Sigmoid colon (tissue), 7 donors: Measurements from ENCODE around the gene WBP1L. TPM values are rescaled to one million over a fixed set of nuclear protein-coding genes. Genes with fewer than 3 reads are reported as not detected.

Experiments
- DNase-seq: peaks from one replicate; pipeline ENCODE4 v3.0.0-alpha.2; 2019
- H3K27ac ChIP-seq, 4 donors: fragments of 200-600 bp; sonication (generic); one replicate each; pipeline ENCODE4 v1.5.1; 2016 to 2019; ENCODE audit warnings: mild to moderate bottlenecking in 1 of 4
- H3K27me3 ChIP-seq, 3 donors: fragments of 200-600 bp; sonication (generic); one replicate each; pipeline ENCODE4 v1.5.1; 2019; ENCODE audit warnings: mild to moderate bottlenecking in 1 of 3
- H3K36me3 ChIP-seq, 4 donors: fragments of 200-600 bp; sonication (generic); one replicate each; pipeline ENCODE4 v1.5.1; 2016 to 2019
- H3K4me1 ChIP-seq, 4 donors: fragments of 200-600 bp; sonication (generic); one replicate each; pipeline ENCODE4 v1.5.1; 2017 to 2019
- H3K4me3 ChIP-seq, 4 donors: fragments of 200-600 bp; sonication (generic); one replicate each; pipeline ENCODE4 v1.5.1; 2017 to 2019; ENCODE audit warnings: mild to moderate bottlenecking in 2 of 4, moderate library complexity in 1 of 4
- H3K9me3 ChIP-seq, 4 donors: fragments of 200-600 bp in 3 of 4; sonication (generic) in 3 of 4; one replicate each; pipeline versions ENCODE4 v1.5.1 to v1.6.1; 2013 to 2019
- EP300 ChIP-seq, 4 donors: sonication (generic); formaldehyde crosslinking; IDR thresholded peaks; one replicate each; pipeline ENCODE4 v1.6.1; 2017; ENCODE audit warnings: antibody characterized with exemption in 4 of 4
- POLR2A ChIP-seq, 2 donors: fragments of 450-650 bp; IDR thresholded peaks; one replicate each; pipeline ENCODE4 v1.6.1; 2016; ENCODE audit warnings: antibody characterized with exemption in 2 of 2, mild to moderate bottlenecking in 2 of 2, moderate library complexity in 2 of 2
- POLR2AphosphoS5 ChIP-seq, 4 donors: sonication (generic); formaldehyde crosslinking; IDR thresholded peaks; one replicate each; pipeline ENCODE4 v1.6.1; 2017; ENCODE audit warnings: antibody characterized with exemption in 4 of 4
- WGBS, 2 donors: extraction: QIAGEN DNeasy Blood & Tissue Kit; methylation state at CpG; one replicate each; pipeline ENCODE4 v1.1.7; 2013; 5-methylcytosine and 5-hydroxymethylcytosine counted together
- intact Hi-C: fragments of 100-400 bp; cut with DNase I; formaldehyde crosslinking; loops from one replicate; pipeline ENCODE4 v1.15.1; 2023
- polyA plus RNA-seq, 3 donors: library from polyadenylated mRNA; stranded (reverse); fragments of 200-250 nt; gene quantifications; one replicate each; pipeline ENCODE4 v1.2.3, GENCODE V29; 2013
- total RNA-seq, 4 donors: library from RNA; depleted of rRNA; stranded (reverse); fragments of >200 nt; gene quantifications; one replicate each; pipeline ENCODE4 v1.1.0, GENCODE V29; 2016
- TF ChIP-seq, protein P1 (sequence below), 4 experiments: fragments of 450-650 bp in 3 of 4; fragments of 200-600 bp in 1 of 4; IDR thresholded peaks; one replicate each; pipeline ENCODE4 v1.5.1; 2016 to 2019; ENCODE audit warnings: antibody characterized with exemption in 4 of 4, mild to moderate bottlenecking in 3 of 4, moderate library complexity in 2 of 4
- donor health status: healthy with polysubstance abuse.
- donor health status: Bipolar disorder and iron deficiency.
- donor health status: healthy.

Gene WBP1L
- total and polyA plus RNA-seq, 7 donors = 22.9 to 148 (median 83.8) TPM

DNA sequence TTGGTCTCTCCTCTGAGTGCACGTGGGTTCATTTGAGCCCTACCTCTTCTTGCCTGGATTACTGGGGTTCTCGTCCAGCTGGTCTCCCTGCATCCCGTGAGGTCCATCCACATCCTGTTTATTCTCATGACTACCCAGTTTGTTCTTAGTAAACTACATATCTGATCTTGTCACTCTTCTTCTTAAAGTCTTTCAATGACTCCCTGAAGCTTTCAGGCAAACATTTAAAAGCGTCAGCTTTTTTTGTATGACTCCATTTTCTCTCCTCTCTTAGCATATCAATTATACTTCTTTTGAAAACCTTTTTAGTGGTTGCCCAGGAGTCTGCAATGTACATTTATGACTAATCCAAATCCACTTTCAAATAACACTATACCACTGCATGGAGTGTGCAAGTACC is 21.8 kb upstream of the WBP1L start:
- TF ChIP-seq POLR2A (IDR thresholded peaks at IDR 0.05) (no peak), POLR2AphosphoS5 (IDR thresholded peaks at IDR 0.05) (no peak), EP300 (IDR thresholded peaks at IDR 0.05) (no peak)
- TF ChIP-seq, protein P1, sequence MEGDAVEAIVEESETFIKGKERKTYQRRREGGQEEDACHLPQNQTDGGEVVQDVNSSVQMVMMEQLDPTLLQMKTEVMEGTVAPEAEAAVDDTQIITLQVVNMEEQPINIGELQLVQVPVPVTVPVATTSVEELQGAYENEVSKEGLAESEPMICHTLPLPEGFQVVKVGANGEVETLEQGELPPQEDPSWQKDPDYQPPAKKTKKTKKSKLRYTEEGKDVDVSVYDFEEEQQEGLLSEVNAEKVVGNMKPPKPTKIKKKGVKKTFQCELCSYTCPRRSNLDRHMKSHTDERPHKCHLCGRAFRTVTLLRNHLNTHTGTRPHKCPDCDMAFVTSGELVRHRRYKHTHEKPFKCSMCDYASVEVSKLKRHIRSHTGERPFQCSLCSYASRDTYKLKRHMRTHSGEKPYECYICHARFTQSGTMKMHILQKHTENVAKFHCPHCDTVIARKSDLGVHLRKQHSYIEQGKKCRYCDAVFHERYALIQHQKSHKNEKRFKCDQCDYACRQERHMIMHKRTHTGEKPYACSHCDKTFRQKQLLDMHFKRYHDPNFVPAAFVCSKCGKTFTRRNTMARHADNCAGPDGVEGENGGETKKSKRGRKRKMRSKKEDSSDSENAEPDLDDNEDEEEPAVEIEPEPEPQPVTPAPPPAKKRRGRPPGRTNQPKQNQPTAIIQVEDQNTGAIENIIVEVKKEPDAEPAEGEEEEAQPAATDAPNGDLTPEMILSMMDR (IDR thresholded peaks at IDR 0.05) = no peak
- DNase-seq = no peak
- no peaks in the 10 kb centered on the region for H3K27me3 ChIP-seq
- H3K36me3 ChIP-seq = peaks cover 0 to 2% (median 0%) of the 10 kb centered on the region in 4 donors
- H3K9me3 ChIP-seq = no peaks in the 10 kb centered on the region
- no peak overlapping the region for H3K27ac ChIP-seq
- peaks cover 0 to 8% (median 0%) of the 10 kb centered on the region in 4 donors for H3K4me1 ChIP-seq
- no peak overlapping the region for H3K4me3 ChIP-seq
- intact Hi-C loops = loop anchor here (10.0 kb wide), 1 partner anchor 523 kb away; the partner anchor contains the start of gene RPEL1
- 80 to 81% methylated on average over 4 of the region's 4 CpGs for WGBS, 2 donors

DNA sequence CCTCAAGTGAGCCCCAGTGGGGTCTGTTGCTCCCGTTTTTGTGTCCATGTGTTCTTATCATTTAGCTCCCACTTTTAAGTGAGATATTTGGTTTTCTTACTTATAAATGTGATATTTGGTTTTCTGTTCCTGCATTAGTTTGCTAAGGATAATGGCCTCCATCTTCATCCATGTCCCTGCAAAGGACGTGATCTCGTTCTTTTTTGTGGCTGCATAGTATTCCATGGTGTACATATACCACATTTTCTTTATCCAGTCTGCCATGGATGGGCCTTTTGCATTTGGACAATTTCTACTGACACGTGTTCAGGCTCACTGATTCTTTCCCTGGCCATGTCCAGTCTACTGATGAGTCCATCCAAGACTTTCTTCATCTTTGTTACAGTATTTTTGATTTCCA is 19.8 kb upstream of the WBP1L start:
- no peak for DNase-seq
- intact Hi-C loops = loop anchor here (10.0 kb wide), 1 partner anchor 521 kb away; the partner anchor contains the start of gene RPEL1
- peaks cover 0 to 2% (median 0%) of the 10 kb centered on the region in 4 donors for H3K4me1 ChIP-seq
- WGBS, 2 donors = 97 to 99% methylated on average over 4 of the region's 4 CpGs
- H3K27me3 ChIP-seq = no peaks in the 10 kb centered on the region
- no peak overlapping the region for H3K4me3 ChIP-seq
- H3K36me3 ChIP-seq = peaks cover 0 to 16% (median 0%) of the 10 kb centered on the region in 4 donors
- no peak overlapping the region for H3K27ac ChIP-seq
- H3K9me3 ChIP-seq = no peaks in the 10 kb centered on the region
- TF ChIP-seq, protein P1 (IDR thresholded peaks at IDR 0.05) = no peak
- TF ChIP-seq POLR2A (IDR thresholded peaks at IDR 0.05) (no peak), POLR2AphosphoS5 (IDR thresholded peaks at IDR 0.05) (no peak), EP300 (IDR thresholded peaks at IDR 0.05) (no peak)

DNA sequence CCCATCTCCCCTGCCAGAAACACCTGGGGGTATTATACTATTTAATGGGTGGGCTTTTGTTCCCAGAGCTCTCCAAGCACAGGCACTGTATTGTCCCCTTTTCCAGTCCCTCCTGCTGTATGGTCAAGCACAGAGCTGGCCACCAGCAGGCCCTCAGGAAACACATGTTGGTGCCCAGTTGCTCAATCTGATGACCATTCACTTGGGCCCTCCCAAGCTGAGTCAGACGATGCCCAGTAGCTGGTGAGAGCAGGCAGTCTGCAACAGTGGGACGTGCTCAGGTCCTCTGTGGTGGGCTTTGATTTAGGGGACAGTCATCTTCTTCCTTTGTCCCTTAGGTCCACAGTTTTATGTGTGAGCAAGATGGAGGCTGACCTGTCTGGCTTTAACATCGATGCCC is 17.5 kb upstream of the WBP1L start:
- Histone ChIP-seq H3K9me3 (no peaks in the 10 kb centered on the region), H3K27ac (no peak overlapping the region), H3K4me1 (peaks cover 0 to 11% (median 3%) of the 10 kb centered on the region in 4 donors), H3K36me3 (peaks cover 0 to 16% (median 0%) of the 10 kb centered on the region in 4 donors), H3K4me3 (no peak overlapping the region), H3K27me3 (no peaks in the 10 kb centered on the region)
- DNase-seq = no peak
- intact Hi-C loops = loop anchor here (5.0 to 10.0 kb wide), 2 partner anchors 111 to 519 kb away; partner anchors contain the start of genes CYP17A1 and RPEL1
- TF ChIP-seq POLR2A (IDR thresholded peaks at IDR 0.05) = no peak
- TF ChIP-seq, protein P1 (IDR thresholded peaks at IDR 0.05) = no peak
- TF ChIP-seq EP300 (IDR thresholded peaks at IDR 0.05) = no peak
- no peak for TF ChIP-seq POLR2AphosphoS5 (IDR thresholded peaks at IDR 0.05)
- 60% methylated on average over 3 of the region's 3 CpGs for WGBS, 2 donors

GRCh38 chr10:102727037-102727818 is 16.5 kb upstream of the WBP1L start:
- Histone ChIP-seq H3K27ac (no peak overlapping the region), H3K36me3 (peaks cover 0 to 16% (median 0%) of the 10 kb centered on the region in 4 donors), H3K4me1 (peaks cover 0 to 11% (median 3%) of the 10 kb centered on the region in 4 donors), H3K4me3 (no peak overlapping the region), H3K9me3 (no peaks in the 10 kb centered on the region), H3K27me3 (no peaks in the 10 kb centered on the region)
- TF ChIP-seq EP300 (IDR thresholded peaks at IDR 0.05) (no peak), POLR2AphosphoS5 (IDR thresholded peaks at IDR 0.05) (no peak), POLR2A (IDR thresholded peaks at IDR 0.05) (no peak)
- TF ChIP-seq, protein P1 (IDR thresholded peaks at IDR 0.05) = no peak
- intact Hi-C loops = loop anchor here (5.0 to 10.0 kb wide), 2 partner anchors 110 to 518 kb away; partner anchors contain the start of genes CYP17A1 and RPEL1
- WGBS, 2 donors = 79 to 84% methylated on average over 13 of the region's 13 CpGs
- DNase-seq = no peak
